ENCODE data around the gene CCNJ.

Gene CCNJ

DNA sequence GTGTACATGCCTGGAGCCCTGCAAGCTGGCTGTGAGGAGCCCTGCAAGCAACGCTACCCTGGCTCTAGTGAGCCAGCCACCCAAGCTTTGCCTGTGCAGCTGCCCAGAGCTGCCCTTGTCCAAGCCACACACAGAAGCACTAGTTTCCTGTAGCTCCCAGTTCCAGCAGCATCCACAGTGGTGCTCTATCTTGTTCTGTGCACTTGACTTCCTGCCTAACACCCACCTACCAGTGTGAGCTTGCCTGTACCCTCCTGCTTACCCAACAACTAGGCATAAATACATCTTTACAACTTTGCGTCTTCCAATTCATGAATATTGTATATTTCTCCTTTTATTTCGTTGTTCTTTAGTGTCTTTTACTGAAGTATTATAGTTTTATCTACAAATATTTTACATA lies 54.5 kb downstream of the CCNJ start:
- POLR2A ChIA-PET: interaction anchor here (0.8 kb wide), 1 partner anchor 20 kb away, joined by 4 read pairs; no protein-coding TSS in a partner anchor
- CTCF ChIA-PET: no interaction called here
- H3K27ac ChIP-seq (ENCODE audit: extremely low read depth, low read depth, low read length): no peak overlapping the region

DNA sequence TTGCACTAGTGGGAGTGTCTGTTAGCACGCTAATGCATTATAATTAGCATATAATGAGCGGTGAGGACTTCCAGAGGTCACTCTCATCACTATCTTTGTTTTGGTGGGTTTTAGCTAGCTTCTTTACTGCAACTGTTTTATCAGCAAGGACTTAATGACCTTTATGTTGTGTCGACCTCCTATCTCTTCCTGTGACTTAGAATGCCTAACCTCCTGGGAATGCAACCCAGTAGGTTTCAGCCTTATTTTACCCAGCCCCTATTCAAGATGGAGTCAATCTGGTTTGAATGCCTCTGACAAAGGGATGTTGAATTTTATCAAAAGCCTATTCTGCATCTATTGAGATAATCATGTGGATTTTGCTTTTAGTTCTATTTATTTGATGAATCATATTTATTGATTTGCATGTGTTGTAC lies 64.2 kb downstream of the CCNJ start:
- ChIA-PET CTCF (no interaction called here), POLR2A (interaction anchor here (1.5 kb wide), 1 partner anchor 22 kb away, joined by 4 read pairs; the partner anchor contains the start of gene ZNF518A)
- H3K4me3 ChIP-seq (ENCODE audit: low read depth, low read length): no peak overlapping the region
- no peaks in the 10 kb centered on the region for H3K36me3 ChIP-seq (ENCODE audit: control insufficient read depth in 2 of 2, insufficient read depth in 1 of 2, low read length in 2 of 2)
- no peaks in the 10 kb centered on the region for H3K9me3 ChIP-seq (ENCODE audit: control insufficient read depth, insufficient read depth, low read depth, low read length)
- no peaks in the 10 kb centered on the region for H3K4me1 ChIP-seq (ENCODE audit: control insufficient read depth, insufficient read depth, low read length)
- no peak overlapping the region for H3K27ac ChIP-seq (ENCODE audit: extremely low read depth, low read depth, low read length)
- TF ChIP-seq, protein P1, sequence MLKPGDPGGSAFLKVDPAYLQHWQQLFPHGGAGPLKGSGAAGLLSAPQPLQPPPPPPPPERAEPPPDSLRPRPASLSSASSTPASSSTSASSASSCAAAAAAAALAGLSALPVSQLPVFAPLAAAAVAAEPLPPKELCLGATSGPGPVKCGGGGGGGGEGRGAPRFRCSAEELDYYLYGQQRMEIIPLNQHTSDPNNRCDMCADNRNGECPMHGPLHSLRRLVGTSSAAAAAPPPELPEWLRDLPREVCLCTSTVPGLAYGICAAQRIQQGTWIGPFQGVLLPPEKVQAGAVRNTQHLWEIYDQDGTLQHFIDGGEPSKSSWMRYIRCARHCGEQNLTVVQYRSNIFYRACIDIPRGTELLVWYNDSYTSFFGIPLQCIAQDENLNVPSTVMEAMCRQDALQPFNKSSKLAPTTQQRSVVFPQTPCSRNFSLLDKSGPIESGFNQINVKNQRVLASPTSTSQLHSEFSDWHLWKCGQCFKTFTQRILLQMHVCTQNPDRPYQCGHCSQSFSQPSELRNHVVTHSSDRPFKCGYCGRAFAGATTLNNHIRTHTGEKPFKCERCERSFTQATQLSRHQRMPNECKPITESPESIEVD (tag by site-specific recombination; IDR thresholded peaks at IDR 0.05): no peak
- TF ChIP-seq SP2 (tag by site-specific recombination; IDR thresholded peaks at IDR 0.05) (no peak), ZNF792 (tag by site-specific recombination; IDR thresholded peaks at IDR 0.05) (no peak), SCRT1 (tag by site-specific recombination; IDR thresholded peaks at IDR 0.05; ENCODE audit: borderline replicate concordance) (no peak), ZNF23 (tag by site-specific recombination; IDR thresholded peaks at IDR 0.05; ENCODE audit: borderline replicate concordance) (no peak), ZNF610 (tag by site-specific recombination; IDR thresholded peaks at IDR 0.05; ENCODE audit: borderline replicate concordance) (no peak), ZNF76 (tag by site-specific recombination; IDR thresholded peaks at IDR 0.05; ENCODE audit: borderline replicate concordance, low read depth) (no peak), ZNF549 (tag by site-specific recombination; IDR thresholded peaks at IDR 0.05) (no peak), ZNF24 (tag by site-specific recombination; IDR thresholded peaks at IDR 0.05) (no peak), FEZF1 (tag by site-specific recombination; IDR thresholded peaks at IDR 0.05) (no peak), ZNF341 (tag by site-specific recombination; IDR thresholded peaks at IDR 0.05; ENCODE audit: low read depth) (no peak), HOXD13 (CRISPR knock-in tag; IDR thresholded peaks at IDR 0.05; ENCODE audit: borderline replicate concordance) (no peak), PRDM1 (tag by site-specific recombination; IDR thresholded peaks at IDR 0.05) (no peak), ZNF561 (tag by site-specific recombination; IDR thresholded peaks at IDR 0.05; ENCODE audit: borderline replicate concordance) (no peak)
- TF ChIP-seq, protein P2, sequence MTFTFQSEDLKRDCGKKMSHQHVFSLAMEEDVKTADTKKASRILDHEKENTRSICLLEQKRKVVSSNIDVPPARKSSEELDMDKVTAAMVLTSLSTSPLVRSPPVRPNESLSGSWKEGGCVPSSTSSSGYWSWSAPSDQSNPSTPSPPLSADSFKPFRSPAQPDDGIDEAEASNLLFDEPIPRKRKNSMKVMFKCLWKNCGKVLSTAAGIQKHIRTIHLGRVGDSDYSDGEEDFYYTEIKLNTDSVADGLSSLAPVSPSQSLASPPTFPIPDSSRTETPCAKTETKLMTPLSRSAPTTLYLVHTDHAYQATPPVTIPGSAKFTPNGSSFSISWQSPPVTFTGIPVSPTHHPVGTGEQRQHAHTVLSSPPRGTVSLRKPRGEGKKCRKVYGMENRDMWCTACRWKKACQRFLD (tag by site-specific recombination; IDR thresholded peaks at IDR 0.05): no peak
- TF ChIP-seq, protein P3, sequence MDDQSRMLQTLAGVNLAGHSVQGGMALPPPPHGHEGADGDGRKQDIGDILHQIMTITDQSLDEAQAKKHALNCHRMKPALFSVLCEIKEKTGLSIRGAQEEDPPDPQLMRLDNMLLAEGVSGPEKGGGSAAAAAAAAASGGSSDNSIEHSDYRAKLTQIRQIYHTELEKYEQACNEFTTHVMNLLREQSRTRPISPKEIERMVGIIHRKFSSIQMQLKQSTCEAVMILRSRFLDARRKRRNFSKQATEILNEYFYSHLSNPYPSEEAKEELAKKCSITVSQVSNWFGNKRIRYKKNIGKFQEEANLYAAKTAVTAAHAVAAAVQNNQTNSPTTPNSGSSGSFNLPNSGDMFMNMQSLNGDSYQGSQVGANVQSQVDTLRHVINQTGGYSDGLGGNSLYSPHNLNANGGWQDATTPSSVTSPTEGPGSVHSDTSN (CRISPR knock-in tag; IDR thresholded peaks at IDR 0.05): no peak
- TF ChIP-seq, protein P4, sequence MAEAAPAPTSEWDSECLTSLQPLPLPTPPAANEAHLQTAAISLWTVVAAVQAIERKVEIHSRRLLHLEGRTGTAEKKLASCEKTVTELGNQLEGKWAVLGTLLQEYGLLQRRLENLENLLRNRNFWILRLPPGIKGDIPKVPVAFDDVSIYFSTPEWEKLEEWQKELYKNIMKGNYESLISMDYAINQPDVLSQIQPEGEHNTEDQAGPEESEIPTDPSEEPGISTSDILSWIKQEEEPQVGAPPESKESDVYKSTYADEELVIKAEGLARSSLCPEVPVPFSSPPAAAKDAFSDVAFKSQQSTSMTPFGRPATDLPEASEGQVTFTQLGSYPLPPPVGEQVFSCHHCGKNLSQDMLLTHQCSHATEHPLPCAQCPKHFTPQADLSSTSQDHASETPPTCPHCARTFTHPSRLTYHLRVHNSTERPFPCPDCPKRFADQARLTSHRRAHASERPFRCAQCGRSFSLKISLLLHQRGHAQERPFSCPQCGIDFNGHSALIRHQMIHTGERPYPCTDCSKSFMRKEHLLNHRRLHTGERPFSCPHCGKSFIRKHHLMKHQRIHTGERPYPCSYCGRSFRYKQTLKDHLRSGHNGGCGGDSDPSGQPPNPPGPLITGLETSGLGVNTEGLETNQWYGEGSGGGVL (tag by site-specific recombination; IDR thresholded peaks at IDR 0.05): no peak
- TF ChIP-seq, protein P5, sequence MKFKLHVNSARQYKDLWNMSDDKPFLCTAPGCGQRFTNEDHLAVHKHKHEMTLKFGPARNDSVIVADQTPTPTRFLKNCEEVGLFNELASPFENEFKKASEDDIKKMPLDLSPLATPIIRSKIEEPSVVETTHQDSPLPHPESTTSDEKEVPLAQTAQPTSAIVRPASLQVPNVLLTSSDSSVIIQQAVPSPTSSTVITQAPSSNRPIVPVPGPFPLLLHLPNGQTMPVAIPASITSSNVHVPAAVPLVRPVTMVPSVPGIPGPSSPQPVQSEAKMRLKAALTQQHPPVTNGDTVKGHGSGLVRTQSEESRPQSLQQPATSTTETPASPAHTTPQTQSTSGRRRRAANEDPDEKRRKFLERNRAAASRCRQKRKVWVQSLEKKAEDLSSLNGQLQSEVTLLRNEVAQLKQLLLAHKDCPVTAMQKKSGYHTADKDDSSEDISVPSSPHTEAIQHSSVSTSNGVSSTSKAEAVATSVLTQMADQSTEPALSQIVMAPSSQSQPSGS (tag by site-specific recombination; IDR thresholded peaks at IDR 0.05; ENCODE audit: low read depth): no peak

More for the DNA sequence above, 54.5 kb downstream of the CCNJ start:
- no peaks in the 10 kb centered on the region for H3K4me1 ChIP-seq (ENCODE audit: control insufficient read depth, insufficient read depth, low read length)
- no peaks in the 10 kb centered on the region for H3K9me3 ChIP-seq (ENCODE audit: control insufficient read depth, insufficient read depth, low read depth, low read length)
- no peak for TF ChIP-seq KLF7 (tag by site-specific recombination; IDR thresholded peaks at IDR 0.05; ENCODE audit: borderline replicate concordance)
- no peak for TF ChIP-seq ZNF423 (tag by site-specific recombination; IDR thresholded peaks at IDR 0.05)
- no peak for TF ChIP-seq ZNF776 (tag by site-specific recombination; IDR thresholded peaks at IDR 0.05; ENCODE audit: borderline replicate concordance)
- TF ChIP-seq ZNF623 (tag by site-specific recombination; IDR thresholded peaks at IDR 0.05): no peak
- no peak for TF ChIP-seq ZNF10 (tag by site-specific recombination; IDR thresholded peaks at IDR 0.05)
- TF ChIP-seq ZNF214 (tag by site-specific recombination; IDR thresholded peaks at IDR 0.05; ENCODE audit: borderline replicate concordance): no peak
- TF ChIP-seq OVOL3 (tag by site-specific recombination; IDR thresholded peaks at IDR 0.05): no peak
- TF ChIP-seq, protein P6, sequence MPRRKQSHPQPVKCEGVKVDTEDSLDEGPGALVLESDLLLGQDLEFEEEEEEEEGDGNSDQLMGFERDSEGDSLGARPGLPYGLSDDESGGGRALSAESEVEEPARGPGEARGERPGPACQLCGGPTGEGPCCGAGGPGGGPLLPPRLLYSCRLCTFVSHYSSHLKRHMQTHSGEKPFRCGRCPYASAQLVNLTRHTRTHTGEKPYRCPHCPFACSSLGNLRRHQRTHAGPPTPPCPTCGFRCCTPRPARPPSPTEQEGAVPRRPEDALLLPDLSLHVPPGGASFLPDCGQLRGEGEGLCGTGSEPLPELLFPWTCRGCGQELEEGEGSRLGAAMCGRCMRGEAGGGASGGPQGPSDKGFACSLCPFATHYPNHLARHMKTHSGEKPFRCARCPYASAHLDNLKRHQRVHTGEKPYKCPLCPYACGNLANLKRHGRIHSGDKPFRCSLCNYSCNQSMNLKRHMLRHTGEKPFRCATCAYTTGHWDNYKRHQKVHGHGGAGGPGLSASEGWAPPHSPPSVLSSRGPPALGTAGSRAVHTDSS (tag by site-specific recombination; IDR thresholded peaks at IDR 0.05): no peak
- TF ChIP-seq ZNF768 (tag by site-specific recombination; IDR thresholded peaks at IDR 0.05): no peak
- no peak for TF ChIP-seq ZNF274 (IDR thresholded peaks at IDR 0.05; ENCODE audit: low read length)
- no peak for TF ChIP-seq ZNF274 (tag by site-specific recombination; IDR thresholded peaks at IDR 0.05; ENCODE audit: borderline replicate concordance)
- no peak for TF ChIP-seq PRDM1 (tag by site-specific recombination; IDR thresholded peaks at IDR 0.05)
- TF ChIP-seq ZNF777 (tag by site-specific recombination; IDR thresholded peaks at IDR 0.05; ENCODE audit: borderline replicate concordance): no peak
- TF ChIP-seq ZBTB8A (tag by site-specific recombination; IDR thresholded peaks at IDR 0.05): no peak
- no peak for TF ChIP-seq BCL11A (tag by site-specific recombination; IDR thresholded peaks at IDR 0.05; ENCODE audit: low read depth)
- TF ChIP-seq ZNF138 (tag by site-specific recombination; IDR thresholded peaks at IDR 0.05; ENCODE audit: borderline replicate concordance): no peak
- TF ChIP-seq ZNF792 (tag by site-specific recombination; IDR thresholded peaks at IDR 0.05): no peak
- no peak for TF ChIP-seq ZNF221 (tag by site-specific recombination; IDR thresholded peaks at IDR 0.05; ENCODE audit: borderline replicate concordance)
- H3K36me3 ChIP-seq (ENCODE audit: control insufficient read depth in 2 of 2, insufficient read depth in 1 of 2, low read length in 2 of 2): no peaks in the 10 kb centered on the region
- H3K4me3 ChIP-seq (ENCODE audit: low read depth, low read length): no peak overlapping the region
